Measurements from ENCODE around the gene VPS18.
A peak's percentile ranks its signal among the peaks of the same experiment; 100 is the strongest.
"Not testable (repeated sequence)": the region's sequence is repeated elsewhere in the genome, so short reads cannot be mapped to it uniquely, and the experiment has no call there.

The VPS18 gene

DNA sequence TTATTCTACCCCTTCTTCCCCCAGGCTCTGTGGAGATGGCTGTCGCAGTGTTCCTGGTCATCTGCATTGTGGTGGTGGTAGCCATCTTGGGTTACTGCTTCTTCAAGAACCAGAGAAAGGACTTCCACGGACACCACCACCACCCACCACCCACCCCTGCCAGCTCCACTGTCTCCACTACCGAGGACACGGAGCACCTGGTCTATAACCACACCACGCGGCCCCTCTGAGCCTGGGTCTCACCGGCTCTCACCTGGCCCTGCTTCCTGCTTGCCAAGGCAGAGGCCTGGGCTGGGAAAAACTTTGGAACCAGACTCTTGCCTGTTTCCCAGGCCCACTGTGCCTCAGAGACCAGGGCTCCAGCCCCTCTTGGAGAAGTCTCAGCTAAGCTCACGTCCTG, 37.5 kb upstream of the VPS18 start:
- CTCF ChIA-PET, result interaction anchor here (0.8 to 6.6 kb wide), 23 partner anchors 26 to 333 kb away, joined by 3 to 228 read pairs (median 8); partner anchors contain the start of genes DNAJC17, VPS18 and ZFYVE19
- no peak for TF ChIP-seq CTCF (IDR thresholded peaks at IDR 0.05; ENCODE audit: insufficient read depth, low read length, missing control alignments)
- POLR2A ChIA-PET, result no interaction called here
- DNase-seq (ENCODE audit: low read depth, low spot score), result no peak
- no peak overlapping the region for H3K4me3 ChIP-seq (ENCODE audit: low read depth, low read length)

DNA sequence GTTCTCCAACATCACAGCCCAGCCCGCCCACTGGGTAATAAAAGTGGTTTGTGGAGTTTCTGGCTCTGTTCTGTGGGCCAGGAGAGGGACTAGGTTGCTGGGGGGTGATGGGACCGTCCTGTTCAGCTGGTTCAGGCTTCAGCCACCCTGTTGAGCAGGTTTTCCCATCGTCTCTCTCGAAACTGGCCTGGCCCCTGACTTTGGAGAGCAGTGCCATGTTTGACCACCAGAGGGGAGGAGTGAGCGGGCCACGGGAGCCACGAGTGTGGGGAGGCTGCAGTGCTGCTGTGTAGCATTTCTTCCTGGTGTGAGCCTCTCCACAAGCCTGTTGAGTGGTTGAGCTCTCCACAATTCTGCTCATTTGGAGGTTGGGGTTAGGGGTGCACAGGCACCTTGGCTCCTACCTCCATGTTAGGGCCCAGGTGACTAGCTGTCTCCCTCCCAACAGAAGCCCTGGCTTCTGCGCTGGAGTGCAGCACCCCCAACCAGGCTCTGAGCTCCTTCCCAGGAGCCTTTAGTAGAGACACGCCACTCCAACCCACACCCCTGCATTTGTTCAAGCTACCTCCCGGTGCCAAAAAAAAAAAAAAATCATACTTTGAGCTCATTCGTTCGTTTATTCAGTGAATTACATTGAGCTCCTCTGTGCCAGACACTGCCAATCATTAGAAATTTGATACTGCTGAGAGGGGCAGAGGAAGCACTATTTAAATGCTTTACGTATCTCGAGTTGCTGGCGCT, 36.5 kb upstream of the VPS18 start:
- no peak for DNase-seq (ENCODE audit: low read depth, low spot score)
- H3K4me3 ChIP-seq (ENCODE audit: low read depth, low read length), result no peak overlapping the region
- ChIA-PET POLR2A (interaction anchor here (0.7 kb wide), 1 partner anchor 93 kb away, joined by 5 read pairs; no protein-coding TSS in a partner anchor), CTCF (interaction anchor here (0.5 to 6.6 kb wide), 58 partner anchors 23 to 469 kb away, joined by 3 to 228 read pairs (median 5); partner anchors contain the start of genes CHP1, DNAJC17, EXD1 and PPP1R14D)
- TF ChIP-seq CTCF (IDR thresholded peaks at IDR 0.05; ENCODE audit: insufficient read depth, low read length, missing control alignments), result peak; percentile 99

- DNase-seq (ENCODE audit: low read depth, low spot score), result no peak
- ChIA-PET CTCF (interaction anchor here (0.6 to 6.6 kb wide), 50 partner anchors 24 to 372 kb away, joined by 3 to 228 read pairs (median 5); partner anchors contain the start of genes CHP1, DNAJC17, EXD1 and PPP1R14D), POLR2A (interaction anchor here (0.7 to 1.5 kb wide), 2 partner anchors 35 to 94 kb away, joined by 4 to 5 read pairs; partner anchors contain the start of gene VPS18)
- no peak overlapping the region for H3K4me3 ChIP-seq (ENCODE audit: low read depth, low read length)
- no peak for TF ChIP-seq CTCF (IDR thresholded peaks at IDR 0.05; ENCODE audit: insufficient read depth, low read length, missing control alignments)
These were observed 35.5 kb upstream of the VPS18 start for GRCh38 chr15:40858706-40859105.

DNA sequence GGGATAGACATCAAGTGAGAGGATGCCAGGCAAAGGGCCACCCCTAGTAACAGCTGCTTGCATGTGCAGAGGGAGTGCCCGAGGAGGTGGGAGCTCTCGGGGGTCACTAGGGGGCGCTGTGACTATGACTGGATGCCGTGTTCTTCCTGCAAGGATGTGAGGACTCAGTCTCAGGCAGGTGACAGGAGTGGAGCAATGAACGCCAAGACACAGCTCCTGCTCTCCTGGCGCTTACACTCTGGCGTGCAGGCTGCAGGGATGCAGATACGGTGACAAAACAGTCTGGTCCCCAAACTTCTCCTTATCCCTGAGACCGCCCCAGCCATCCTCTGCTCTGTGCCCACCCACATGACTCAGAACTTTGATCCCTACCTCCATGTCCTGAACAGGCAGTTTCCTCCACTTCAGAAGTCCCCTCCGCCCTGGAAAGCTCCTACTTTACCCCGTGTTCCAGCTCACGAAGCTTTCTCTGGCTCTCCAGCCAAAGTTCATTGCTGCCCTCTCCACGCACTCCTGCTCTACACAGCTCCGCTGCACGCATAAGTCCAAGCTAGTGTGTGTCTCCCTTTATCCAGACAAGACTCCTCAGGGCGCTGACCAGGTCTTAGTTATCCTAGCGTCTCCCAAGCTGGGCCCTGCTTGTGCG, 34.9 kb upstream of the VPS18 start:
- TF ChIP-seq CTCF (IDR thresholded peaks at IDR 0.05; ENCODE audit: insufficient read depth, low read length, missing control alignments), result peak; percentile 91
- POLR2A ChIA-PET, result interaction anchor here (1.5 kb wide), 1 partner anchor 35 kb away, joined by 4 read pairs; the partner anchor contains the start of gene VPS18
- no peak overlapping the region for H3K4me3 ChIP-seq (ENCODE audit: low read depth, low read length)
- no peak for DNase-seq (ENCODE audit: low read depth, low spot score)
- CTCF ChIA-PET, result interaction anchor here (0.6 to 6.6 kb wide), 39 partner anchors 28 to 491 kb away, joined by 3 to 228 read pairs (median 4); partner anchors contain the start of genes CHP1, DNAJC17, EXD1 and PPP1R14D

DNA sequence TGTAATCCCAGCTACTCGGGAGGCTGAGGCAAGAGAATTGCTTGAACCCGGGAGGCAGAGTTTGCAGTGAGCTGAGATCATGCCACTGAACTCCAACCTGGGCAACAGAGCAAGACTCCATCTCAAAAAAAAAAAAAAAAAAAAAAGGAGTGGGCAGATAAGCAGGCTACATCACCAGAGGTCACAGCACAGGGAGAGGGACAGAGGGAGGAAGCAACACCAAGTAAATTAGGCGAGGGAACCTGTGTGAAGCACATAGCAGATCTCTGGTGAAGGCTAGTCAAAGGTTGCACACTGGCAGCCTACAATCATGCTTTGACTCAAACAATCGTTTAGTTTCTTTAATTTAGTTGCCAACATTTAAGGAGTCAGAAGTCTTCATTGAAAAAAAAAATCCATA, 33.1 kb upstream of the VPS18 start:
- DNase-seq (ENCODE audit: low read depth, low spot score); H3K4me3 ChIP-seq (ENCODE audit: low read depth, low read length); CTCF ChIA-PET; POLR2A ChIA-PET: not testable (repeated sequence)

DNA sequence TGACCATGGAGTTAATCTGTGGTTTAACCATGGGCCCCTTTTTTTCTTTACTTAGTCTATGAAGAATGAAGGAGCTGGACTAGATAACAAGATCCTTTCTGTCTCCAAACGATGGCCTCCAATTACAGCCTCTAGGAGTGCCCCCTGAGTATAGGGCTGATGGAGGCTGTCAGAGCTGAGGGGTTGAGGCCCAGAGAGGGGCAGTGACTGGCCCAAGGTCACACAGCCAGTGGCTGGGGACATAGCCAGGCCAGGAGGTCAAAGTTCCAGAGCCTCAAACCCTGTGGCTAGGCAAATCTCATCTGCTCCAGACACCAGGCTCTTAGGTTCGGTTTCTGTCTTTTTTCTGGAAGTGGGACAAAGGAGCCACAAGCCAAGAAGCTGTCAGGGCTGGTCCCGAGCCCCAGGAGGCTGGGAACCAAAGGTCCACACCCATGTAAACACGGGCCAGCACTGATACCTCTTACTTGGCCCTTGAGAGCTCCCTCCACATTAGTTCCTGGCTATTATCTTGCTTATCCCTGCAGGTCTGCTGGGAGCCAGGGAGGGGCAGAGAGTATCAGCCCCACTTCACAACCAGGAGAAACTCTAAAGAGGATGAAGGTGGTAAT, 30.5 kb upstream of the VPS18 start:
- no peak for TF ChIP-seq CTCF (IDR thresholded peaks at IDR 0.05; ENCODE audit: insufficient read depth, low read length, missing control alignments)
- CTCF ChIA-PET, result interaction anchor here (0.8 to 1.5 kb wide), 2 partner anchors 37 to 274 kb away, joined by 4 read pairs; no protein-coding TSS in a partner anchor
- DNase-seq (ENCODE audit: low read depth, low spot score), result no peak
- H3K4me3 ChIP-seq (ENCODE audit: low read depth, low read length), result no peak overlapping the region
- POLR2A ChIA-PET, result no interaction called here
